ENCODE measurements around the gene ZFP36.
"Not testable (repeated sequence)": the region's sequence is repeated elsewhere in the genome, so short reads cannot be mapped to it uniquely, and the experiment has no call there.

Gene ZFP36, protein sequence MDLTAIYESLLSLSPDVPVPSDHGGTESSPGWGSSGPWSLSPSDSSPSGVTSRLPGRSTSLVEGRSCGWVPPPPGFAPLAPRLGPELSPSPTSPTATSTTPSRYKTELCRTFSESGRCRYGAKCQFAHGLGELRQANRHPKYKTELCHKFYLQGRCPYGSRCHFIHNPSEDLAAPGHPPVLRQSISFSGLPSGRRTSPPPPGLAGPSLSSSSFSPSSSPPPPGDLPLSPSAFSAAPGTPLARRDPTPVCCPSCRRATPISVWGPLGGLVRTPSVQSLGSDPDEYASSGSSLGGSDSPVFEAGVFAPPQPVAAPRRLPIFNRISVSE

DNA sequence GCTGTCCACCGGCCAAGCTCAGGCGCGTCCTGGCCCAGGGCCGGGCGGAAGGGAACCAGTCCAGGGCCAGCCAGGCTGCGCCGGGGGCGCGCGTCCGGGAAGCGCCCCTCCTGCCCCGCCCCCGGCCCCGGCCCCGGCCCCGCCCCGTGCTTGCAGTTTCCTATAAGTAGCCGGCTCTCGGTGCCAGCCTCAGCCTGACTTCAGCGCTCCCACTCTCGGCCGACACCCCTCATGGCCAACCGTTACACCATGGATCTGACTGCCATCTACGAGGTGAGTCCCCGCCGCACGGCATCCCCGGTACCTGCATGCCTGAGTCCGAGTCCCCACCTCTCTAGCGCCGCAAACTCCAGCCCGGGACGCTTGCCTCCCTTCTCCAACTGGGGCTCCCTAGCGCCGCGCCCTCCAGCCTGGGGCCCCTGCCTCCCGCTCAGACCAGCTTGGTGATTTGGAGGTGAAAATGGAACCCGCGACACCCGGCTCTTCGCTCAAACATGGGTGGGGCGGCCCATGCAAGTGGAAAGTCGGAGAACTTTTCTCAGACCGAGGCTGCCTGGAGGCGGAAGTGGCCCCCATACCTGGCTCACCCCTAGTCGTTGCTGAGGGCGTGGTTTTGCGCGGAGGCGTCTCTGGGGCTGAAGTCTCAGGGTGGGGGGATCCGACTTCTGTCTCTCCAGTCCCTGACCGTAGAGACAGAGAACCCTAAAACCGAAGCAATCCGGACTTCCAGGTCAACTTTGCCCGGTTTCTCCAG is at the start of gene ZFP36:
Gene ZFP36, plus strand, starts transcription at position 192 of the 754 bp plus-strand sequence. Its CDS starts 58 bp downstream, at position 250.
- DNase-seq (ENCODE audit: low read depth in 1 of 2, low spot score in 1 of 2) = peak; percentile 82 to 88

DNA sequence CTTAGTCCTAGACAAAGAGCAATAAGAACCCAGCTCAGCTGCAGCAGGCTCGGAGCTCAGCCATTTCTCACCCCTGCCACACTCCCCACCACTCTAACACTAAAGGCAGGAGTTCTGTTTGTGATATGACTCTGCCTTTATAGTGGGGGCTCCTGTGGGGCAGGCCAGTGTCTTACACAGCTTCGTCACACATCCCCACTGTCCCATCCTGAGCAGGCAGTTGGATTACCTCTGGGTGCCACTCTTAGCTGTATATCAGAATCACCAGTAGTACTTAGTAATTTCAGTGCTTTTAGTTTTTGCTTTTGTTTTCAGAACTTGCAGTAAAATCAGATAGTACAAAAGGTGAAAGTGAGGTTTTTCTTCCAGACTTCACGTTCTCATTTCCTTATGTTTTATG is 47.6 kb upstream of the ZFP36 start:
- DNase-seq (ENCODE audit: low read depth in 1 of 2, low spot score in 1 of 2) = no peak

DNA sequence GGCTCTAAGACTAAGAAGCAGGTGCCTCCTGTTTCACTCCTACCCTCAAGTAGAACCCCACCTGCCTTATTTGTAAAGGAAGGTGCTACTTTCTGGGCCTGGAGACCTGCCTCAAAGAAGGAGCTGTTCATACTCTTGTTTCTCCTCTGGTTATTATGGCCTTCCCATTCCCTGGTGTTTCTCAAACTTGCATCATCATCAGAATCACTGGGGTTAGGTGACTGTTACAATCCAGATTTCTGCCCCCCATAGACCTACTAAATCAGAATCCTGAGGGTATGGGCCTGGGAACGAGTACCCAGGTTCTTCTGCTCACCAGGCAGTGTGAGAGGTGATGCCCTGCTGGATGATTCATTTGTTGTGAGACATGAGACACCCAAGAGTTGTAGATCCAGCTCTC is 46.0 kb upstream of the ZFP36 start:
- no peak for DNase-seq (ENCODE audit: low read depth in 1 of 2, low spot score in 1 of 2)

DNA sequence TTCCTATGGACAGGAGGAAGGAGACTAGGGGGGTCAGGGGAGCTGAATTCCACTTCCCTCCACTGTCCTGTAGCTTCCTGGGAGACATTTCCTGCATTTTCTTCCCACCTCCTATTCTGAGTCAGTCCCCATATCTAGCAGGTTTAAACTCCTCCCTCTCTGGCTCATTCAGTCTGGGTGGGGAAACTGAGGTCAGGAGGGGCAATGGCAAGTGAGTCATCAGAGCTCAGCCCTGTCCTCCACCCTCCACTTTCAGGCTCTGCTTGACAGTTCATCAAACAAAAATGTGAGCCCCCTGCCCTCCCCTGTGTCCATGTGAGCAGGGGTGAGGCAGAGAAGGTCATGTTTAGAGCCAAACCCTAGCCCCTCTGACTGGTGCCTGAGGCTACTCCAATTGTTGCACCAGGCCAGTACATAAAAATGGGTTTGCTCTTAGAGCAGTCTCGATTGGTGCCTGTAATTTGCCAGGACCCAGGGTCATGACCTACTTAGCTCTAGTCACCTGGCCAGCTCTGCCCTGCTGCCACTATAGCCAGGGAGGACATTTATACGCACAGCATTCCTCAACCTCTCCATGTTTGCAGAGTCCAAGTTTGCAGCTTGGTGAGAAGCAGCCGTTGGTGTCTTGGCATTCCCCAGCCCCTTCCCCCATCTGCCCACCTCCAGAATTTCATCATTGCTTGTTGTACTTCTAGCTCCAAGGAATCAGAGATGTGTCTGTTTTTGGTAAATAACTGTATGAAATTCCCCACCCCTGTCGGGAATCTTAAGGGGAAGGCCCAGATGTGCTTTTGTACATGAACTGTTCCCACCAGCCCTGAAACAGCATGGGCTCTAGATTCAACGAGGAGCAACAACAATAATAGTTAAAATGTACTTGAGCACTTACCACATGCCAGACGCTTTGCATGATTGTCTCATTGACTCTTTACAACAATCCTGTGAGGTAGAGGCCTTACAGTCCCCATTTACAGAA is 43.7 kb upstream of the ZFP36 start:
- no peak for DNase-seq (ENCODE audit: low read depth in 1 of 2, low spot score in 1 of 2)

DNA sequence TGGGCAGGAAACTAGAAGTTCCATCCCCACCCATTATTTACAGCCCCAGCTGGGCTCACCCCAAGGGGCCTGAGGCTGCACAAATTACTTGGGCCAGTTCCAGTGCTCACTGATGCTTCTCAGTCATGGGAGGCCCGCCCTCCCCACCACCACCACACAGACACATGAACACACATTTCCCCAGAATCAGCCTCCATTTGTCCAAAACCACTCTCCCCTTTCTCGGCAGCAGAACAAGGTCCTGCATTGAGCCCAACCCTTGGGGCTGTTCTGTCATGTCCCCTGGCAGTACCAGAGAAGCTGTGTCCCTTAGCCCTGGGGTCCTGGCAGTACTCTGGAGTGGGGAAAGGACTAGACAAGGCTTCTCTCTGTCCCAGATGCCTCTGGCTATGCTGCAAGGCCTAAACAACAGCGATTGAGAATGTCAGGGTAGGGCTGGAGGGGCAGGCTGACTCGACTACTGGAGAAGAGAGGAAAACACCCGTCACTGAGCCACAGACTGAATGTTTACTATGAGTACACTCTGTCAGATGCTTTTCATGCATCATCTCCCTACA is 42.7 kb upstream of the ZFP36 start:
- DNase-seq (ENCODE audit: low read depth in 1 of 2, low spot score in 1 of 2) = no peak

DNA sequence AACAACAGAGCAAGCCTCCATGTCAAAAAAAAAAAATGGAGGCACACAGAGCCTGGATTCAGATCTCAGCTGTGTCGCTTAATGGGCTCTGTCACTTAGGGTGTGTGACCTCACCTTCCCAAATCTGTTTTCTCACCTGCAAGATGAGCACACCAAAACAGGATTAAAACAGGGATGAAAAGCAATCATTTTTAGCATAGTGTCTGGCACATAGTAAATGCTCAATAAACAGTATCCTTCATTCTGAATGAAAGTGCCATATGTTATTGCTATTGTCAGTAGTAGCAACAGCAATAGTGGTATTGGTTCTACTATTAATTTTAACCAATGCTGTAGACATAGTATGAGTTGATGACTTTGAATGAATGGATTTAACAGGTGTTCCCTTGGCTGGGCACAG is 41.1 kb upstream of the ZFP36 start:
- DNase-seq (ENCODE audit: low read depth in 1 of 2, low spot score in 1 of 2) = no peak

DNA sequence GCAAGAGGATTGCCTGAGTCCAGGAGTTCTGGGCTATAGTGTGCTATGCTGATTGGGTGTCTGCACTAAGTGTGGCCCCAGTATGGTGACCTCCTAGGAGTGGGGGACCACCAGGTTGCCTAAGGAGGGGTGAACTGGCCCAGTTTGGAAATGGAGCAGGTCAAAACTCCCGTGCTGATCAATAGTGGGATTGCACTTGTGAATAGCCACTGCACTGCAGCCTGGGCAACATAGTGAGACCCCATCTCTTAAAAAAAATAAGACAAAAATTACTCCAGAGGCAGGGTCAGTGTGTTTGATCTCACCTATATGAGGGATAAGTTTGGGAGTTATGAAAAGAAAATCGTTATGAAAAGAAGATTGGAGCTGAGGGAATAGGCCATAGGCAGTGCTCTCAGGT is 37.4 kb upstream of the ZFP36 start:
- DNase-seq (ENCODE audit: low read depth in 1 of 2, low spot score in 1 of 2) = no peak

DNA sequence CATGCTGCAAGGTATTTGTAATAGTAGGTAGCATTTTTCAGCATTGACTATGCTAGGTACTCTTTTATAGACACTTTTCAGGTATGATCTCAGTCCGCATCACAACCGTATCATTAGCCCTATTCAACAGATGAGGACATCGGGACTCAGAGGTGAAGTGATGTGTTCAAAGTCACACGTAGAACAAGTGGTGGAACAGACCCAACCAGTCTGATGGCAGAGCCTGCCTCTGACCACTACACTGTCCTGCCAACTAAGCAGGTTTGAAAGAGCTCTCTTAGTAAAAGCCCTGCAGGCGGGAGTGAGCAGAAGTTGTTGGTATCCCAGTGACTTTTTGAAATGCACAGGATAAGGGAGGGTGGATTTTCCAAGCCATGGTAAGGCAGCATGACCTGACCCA is 35.9 kb upstream of the ZFP36 start:
- DNase-seq (ENCODE audit: low read depth in 1 of 2, low spot score in 1 of 2) = no peak

DNA sequence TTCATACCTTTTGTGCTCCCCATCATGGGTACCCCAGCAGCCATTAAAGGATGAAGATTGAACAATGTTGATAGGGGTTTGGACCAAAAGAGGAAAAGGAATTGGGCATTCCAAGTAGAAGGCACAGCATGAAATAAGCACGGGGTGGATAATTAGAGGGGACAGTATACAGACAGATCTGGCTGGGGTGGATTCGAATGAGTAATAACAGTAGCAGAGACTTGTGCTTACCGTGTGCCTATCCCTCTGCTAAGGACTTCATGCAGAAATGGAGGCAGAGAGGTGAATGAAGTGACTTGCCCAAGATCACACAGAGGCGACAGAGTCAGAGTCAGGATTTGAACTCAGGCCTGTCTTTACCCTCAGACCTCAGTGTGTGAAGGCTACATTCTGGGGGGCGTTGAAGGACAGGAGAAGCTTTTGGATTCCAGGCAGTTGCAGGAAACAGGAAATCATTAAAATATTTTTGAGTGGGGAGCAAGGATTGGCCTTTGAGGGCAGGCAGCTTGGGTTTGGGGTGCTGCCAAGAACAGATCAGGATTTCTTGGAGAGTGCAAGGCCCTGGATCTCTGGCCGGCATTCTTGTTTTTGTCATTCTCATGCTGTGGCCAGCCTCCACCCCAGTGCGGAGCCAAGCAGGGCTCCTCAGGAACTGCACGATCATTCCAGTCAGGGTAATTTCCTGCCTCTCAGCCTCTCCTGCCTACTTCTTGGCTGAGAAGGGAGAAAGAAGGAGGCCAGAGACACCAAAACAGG is 34.4 kb upstream of the ZFP36 start:
- no peak for DNase-seq (ENCODE audit: low read depth in 1 of 2, low spot score in 1 of 2)

DNA sequence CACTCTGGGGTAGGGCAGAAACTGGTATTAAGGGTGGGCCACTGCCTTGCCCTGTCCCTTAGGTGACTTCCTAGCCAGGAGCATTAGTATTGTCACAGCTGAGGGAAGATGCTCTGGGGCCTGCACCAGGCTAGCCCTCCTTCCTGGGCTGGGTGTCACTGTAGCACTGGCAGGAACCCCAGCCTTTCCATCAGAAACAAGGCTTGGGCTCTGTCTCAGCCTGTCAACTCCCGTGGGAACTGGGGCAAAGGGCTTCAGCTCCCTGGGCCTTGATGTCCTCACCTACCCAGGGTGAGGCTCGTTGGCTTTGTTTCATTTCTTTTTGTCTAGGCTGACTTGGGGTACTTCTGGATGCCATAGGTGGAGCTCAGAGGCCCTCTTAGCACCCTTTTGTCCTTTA is 33.7 kb upstream of the ZFP36 start:
- no peak for DNase-seq (ENCODE audit: low read depth in 1 of 2, low spot score in 1 of 2)

DNA sequence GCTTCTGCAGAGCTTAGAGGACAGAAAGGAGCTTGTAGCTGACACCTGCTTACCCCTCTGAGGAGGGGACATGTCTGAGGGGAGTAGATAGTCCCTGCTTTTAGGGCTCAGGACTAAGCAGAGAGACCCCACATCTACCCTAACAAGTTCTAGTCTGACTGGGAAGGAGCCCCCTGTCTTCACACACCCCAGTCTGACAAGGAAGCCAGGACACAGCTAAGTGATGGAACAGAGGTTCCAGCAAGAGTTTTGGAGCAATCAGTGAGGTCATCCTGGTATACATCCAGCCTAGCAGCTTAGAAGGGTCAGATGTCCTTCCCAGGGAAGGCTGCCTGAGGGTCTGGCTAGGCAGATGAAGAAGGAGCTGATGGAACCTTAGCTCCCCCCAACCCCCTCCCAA is 30.7 kb upstream of the ZFP36 start:
- no peak for DNase-seq (ENCODE audit: low read depth in 1 of 2, low spot score in 1 of 2)

DNA sequence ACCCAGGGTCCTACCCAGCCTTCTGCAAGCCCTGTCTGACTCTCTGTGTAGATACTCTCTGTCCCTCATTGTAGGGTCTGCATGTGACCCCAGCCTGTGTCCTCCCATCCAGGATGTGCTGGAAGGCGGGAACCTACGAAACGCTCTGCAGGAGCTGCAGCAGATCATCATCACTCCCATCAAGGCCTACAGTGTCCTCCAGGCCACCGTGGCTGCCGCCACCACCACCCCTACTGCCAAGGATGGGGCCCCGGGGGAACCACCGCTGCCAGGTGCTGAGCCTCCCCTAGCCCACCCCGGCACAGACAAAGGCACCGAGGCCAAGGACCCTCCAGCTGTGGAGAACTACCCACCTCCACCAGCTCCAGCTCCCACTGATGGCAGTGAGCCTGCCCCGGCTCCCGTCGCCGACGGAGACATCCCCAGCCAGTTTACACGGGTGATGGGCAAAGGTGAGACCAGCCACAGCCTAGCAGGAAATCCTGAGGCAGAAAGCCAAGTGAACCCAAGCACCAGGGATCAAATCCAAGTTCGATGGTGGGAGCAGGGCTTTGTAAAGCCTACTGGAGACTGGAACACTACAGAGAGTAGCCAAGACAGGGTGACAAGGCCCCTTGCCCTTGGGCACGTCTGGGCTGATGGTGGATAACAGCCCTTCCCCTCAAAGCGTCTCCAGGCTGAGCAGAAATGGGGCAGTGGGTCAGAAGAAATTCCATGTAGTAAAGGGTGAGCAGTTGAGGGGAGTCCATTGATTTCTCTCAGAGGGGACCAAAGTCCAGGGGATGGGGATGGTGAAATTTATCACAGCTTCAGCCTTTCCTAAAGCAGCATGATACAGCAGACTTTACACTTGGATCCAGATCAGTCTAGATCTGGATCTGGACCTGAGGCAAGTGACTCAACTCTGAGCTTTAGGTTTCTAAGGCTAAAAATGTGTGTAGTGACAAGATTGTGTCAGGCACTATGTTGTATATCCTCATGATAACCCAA is 29.0 kb upstream of the ZFP36 start:
- no peak for DNase-seq (ENCODE audit: low read depth in 1 of 2, low spot score in 1 of 2)

DNA sequence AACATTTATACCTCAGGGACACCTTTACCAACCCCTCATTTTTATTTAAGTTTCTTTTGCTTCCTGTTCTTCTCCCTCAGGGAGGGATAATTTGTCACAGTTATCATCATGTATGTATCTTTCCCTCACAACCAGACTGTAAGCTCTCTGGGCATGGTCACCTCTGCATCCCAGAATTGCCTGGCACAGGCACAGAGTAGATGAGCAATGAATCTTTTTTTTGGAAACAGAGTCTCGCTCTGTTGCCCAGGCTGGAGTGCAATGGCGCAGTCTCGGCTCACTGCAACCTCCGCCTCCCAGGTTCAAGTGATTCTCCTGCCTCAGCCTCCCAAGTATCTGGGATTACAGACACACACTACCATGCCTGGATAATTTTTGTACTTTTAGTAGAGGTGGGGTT is 27.3 kb upstream of the ZFP36 start:
- DNase-seq (ENCODE audit: low read depth in 1 of 2, low spot score in 1 of 2) = not testable (repeated sequence)

DNA sequence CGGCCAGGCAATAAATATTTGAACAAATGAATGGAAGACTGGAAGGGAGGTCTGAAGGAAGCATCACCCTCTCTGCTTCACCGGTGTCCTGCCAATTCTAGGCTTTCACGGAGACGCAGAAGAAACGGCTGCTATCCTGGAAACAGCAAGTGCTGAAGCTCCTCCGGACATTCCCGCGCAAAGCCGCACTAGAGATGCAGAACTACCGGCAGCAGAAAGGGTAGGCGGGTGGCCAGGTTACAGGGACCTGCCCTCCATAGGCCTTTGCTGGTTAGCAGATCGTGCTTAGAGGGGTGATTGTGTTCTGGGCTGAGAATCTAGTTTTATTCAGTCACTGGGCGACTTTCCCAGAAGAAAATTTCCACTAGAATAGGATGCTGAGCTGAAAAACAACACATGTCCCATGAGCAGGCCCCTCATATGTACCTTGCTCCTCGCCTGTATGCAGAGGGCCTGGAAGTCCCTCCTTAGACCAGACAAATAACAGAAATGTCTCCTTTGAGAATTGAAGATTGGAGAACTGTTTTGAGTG is 26.7 kb upstream of the ZFP36 start:
- no peak for DNase-seq (ENCODE audit: low read depth in 1 of 2, low spot score in 1 of 2)

DNA sequence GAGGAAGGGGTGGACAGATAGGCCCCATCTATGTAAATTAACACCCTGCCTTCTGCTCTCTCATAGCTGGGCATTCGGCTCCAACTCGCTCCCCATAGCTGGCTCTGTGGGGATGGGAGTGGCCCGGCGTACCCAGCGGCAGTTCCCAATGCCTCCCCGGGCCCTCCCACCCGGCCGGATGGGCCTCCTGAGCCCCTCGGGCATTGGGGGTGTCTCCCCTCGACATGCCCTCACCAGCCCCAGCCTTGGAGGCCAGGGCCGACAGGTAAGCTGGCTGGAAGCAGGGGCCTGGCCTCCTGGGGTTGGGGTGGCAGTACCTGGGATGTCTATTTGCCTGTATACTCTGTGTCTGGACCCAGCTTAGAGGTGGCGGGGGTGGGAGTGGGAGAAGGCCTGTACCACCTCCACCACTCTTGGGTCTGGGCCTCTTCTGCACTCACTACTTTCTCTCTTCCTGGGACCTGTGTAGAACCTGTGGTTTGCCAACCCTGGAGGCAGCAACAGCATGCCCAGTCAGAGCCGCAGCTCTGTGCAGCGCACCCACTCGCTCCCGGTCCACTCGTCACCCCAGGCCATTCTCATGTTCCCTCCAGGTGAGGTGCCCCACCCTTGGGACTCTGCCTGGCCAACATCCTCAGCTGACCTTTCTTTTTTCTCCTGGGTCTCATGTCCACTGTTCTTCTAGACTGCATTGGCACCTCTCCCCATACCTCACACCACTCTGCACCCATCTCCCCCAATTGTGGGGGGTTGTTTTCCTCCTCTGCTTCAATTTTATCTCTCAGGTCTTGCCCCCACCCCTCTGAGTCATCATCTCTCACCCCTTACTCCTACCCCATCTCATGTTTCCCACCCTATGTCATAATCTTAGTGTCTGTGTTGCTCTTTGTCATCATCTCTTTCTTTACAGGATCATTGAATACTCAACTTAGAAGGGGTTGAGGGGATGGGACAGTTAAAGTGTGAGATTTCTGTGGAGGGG is 25.8 kb upstream of the ZFP36 start:
- no peak for DNase-seq (ENCODE audit: low read depth in 1 of 2, low spot score in 1 of 2)

DNA sequence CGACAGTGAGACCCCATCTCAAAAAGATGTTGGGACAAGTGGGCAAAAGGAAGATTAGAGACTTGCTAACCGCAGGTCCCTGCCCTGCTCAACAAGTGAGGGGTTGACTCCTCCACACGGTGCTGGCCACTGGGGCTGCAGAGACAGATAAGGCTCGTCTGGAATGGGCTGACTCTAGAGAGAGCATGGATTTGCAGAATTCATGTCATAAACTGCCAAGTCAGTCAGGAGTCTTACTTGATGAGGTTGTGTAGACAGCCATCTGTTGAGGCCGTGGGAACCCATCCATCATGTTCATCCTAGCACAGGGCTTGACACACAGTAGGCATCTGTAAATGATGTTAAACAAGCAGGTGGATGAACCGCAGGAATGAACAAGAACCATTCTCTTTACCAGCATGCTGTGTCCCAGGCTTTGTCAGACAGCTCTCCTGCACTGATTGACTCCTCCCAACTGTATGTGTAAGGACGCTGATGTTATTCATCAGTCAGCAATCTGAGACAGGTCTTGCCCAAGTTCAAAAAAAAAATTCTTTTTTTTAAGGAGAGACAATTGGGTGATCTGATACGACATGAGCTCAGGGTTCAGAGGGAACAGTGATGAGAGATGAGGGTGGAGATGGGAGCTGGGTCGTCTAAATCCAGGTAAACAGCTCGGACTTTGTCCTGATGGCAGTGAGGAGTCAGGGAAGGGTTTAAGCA is 24.6 kb upstream of the ZFP36 start:
- DNase-seq (ENCODE audit: low read depth in 1 of 2, low spot score in 1 of 2) = no peak

Data from stimulated activated CD4-positive, alpha-beta T cell treated with anti-CD3 and anti-CD28 coated beads, Interleukin-15, amount 100 ng/mL, for 1 hour (primary cell).